Measurements from ENCODE around the gene RRP1B.

GRCh38 chr21:43684424-43684823 lies 25.1 kb downstream of the RRP1B start:
- TF ChIP-seq TAF1 (IDR thresholded peaks at IDR 0.05; ENCODE audit: low read depth) = no peak
- TF ChIP-seq REST (IDR thresholded peaks at IDR 0.05; ENCODE audit: borderline replicate concordance) = no peak
